IMR-90 (cell line): ENCODE measurements around the gene NCCRP1. TPM values are rescaled to one million over a fixed set of nuclear protein-coding genes. Genes with fewer than 3 reads are reported as not detected.

Source experiments
- ATAC-seq: fragments of 200-7000 bp; cut with Tn5 transposase; 2 replicates; pipeline ENCODE4 v1.9.1; 2020; ENCODE audit warnings: low read depth, mild to moderate bottlenecking, moderate library complexity
- BruUV-seq: library from RNA; stranded (reverse); fragments of 400-500 nt; replicated peaks from 2 replicates; lab custom pipeline; 2021; lab: Mats Ljungman, UMichigan
- CTCF ChIA-PET: fragments of 300-600 bp; formaldehyde crosslinking; extraction: SDS; loops from one replicate; lab custom pipeline; 2021; ENCODE audit warnings: antibody characterized with exemption; lab: Yijun Ruan, JAX
- POLR2A ChIA-PET: fragments of 300-600 bp; sonication (Branson Sonifier 250); formaldehyde crosslinking; loops from one replicate; lab custom pipeline; 2022; ENCODE audit warnings: antibody characterized with exemption; ENCODE audit not compliant: unreplicated experiment; lab: Charles Lee
- DNase-seq: peaks from one replicate; pipeline ENCODE4 v3.0.0; 2013
- H2AFZ ChIP-seq: replicated peaks from 2 replicates; pipeline ENCODE3; 2013; ENCODE audit warnings: low read length, mild to moderate bottlenecking; ENCODE audit not compliant: poor library complexity
- H2AK5ac ChIP-seq: 2 replicates; pipeline ENCODE4 v1.6.1; 2013; ENCODE audit warnings: low read depth, low read length, inconsistent platforms
- H2AK9ac ChIP-seq: replicated peaks from 2 replicates; pipeline ENCODE3; 2013; ENCODE audit warnings: mild to moderate bottlenecking, low read depth, low read length, moderate library complexity; ENCODE audit not compliant: poor library complexity
- H2BK120ac ChIP-seq: 2 replicates; pipeline ENCODE4 v1.6.1; 2013; ENCODE audit warnings: low read depth, low read length, inconsistent platforms
- H2BK15ac ChIP-seq: 3 replicates; pipeline ENCODE4 v1.6.1; 2013; ENCODE audit warnings: low read depth, low read length, inconsistent platforms
- H2BK20ac ChIP-seq: 2 replicates; pipeline ENCODE4 v1.6.1; 2013; ENCODE audit warnings: low read depth, mild to moderate bottlenecking, inconsistent platforms, low read length, moderate library complexity
- H2BK5ac ChIP-seq: 2 replicates; pipeline ENCODE4 v1.6.1; 2013; ENCODE audit warnings: mild to moderate bottlenecking, low read depth, low read length, inconsistent platforms; ENCODE audit not compliant: poor library complexity, severe bottlenecking
- H3K14ac ChIP-seq: replicated peaks from 2 replicates; pipeline ENCODE4 v1.6.1; 2013; ENCODE audit warnings: low read depth, low read length, inconsistent platforms
- H3K18ac ChIP-seq: 2 replicates; pipeline ENCODE4 v1.6.1; 2013; ENCODE audit warnings: low read depth, low read length, control low read depth
- H3K23ac ChIP-seq: 2 replicates; pipeline ENCODE4 v1.6.1; 2013; ENCODE audit warnings: low read depth, low read length, inconsistent platforms
- H3K27ac ChIP-seq: 2 replicates; pipeline ENCODE4 v1.5.1; 2013; ENCODE audit warnings: mild to moderate bottlenecking, control low read depth, low read length; ENCODE audit not compliant: insufficient read depth
- H3K27me3 ChIP-seq: 2 replicates; pipeline ENCODE4 v1.6.1; 2013; ENCODE audit warnings: low read length; ENCODE audit not compliant: control insufficient read depth, insufficient read depth
- H3K36me3 ChIP-seq: 2 replicates; pipeline ENCODE4 v1.6.1; 2013; ENCODE audit warnings: low read length, mixed read lengths; ENCODE audit not compliant: control insufficient read depth, insufficient read depth
- H3K4ac ChIP-seq: 2 replicates; pipeline ENCODE4 v1.6.1; 2013; ENCODE audit warnings: low read depth, low read length, inconsistent platforms
- H3K4me1 ChIP-seq: 2 replicates; pipeline ENCODE4 v1.6.1; 2013; ENCODE audit warnings: low read length, mixed read lengths; ENCODE audit not compliant: control insufficient read depth, insufficient read depth
- H3K4me2 ChIP-seq: 2 replicates; pipeline ENCODE4 v1.6.1; 2013; ENCODE audit warnings: low read depth, mild to moderate bottlenecking, control low read depth, low read length, moderate library complexity
- H3K4me3 ChIP-seq: 2 replicates; pipeline ENCODE4 v1.5.1; 2013; ENCODE audit warnings: low read depth, mild to moderate bottlenecking, control low read depth, low read length, moderate library complexity; ENCODE audit not compliant: insufficient read depth
- H3K56ac ChIP-seq: 2 replicates; pipeline ENCODE4 v1.6.1; 2013; ENCODE audit warnings: low read length, inconsistent platforms; ENCODE audit not compliant: insufficient read depth; ENCODE audit errors: extremely low read depth
- H3K79me1 ChIP-seq, 2 experiments: 2 replicates each; pipeline ENCODE4 v1.6.1; 2013; ENCODE audit warnings: low read length in 2 of 2, inconsistent platforms in 1 of 2, low read depth in 1 of 2
- H3K9ac ChIP-seq: 2 replicates; pipeline ENCODE4 v1.6.1; 2013; ENCODE audit warnings: low read depth, low read length, control low read depth
- H3K9me1 ChIP-seq: 2 replicates; pipeline ENCODE4 v1.6.1; 2013; ENCODE audit warnings: low read length, inconsistent platforms; ENCODE audit not compliant: insufficient read depth
- H3K9me3 ChIP-seq: 2 replicates; pipeline ENCODE4 v1.6.1; 2013; ENCODE audit warnings: low read length; ENCODE audit not compliant: control insufficient read depth, insufficient read depth
- H4K20me1 ChIP-seq: 2 replicates; pipeline ENCODE4 v1.6.1; 2013; ENCODE audit warnings: low read length, inconsistent platforms; ENCODE audit not compliant: insufficient read depth
- H4K5ac ChIP-seq: 2 replicates; pipeline ENCODE4 v1.6.1; 2013; ENCODE audit warnings: mild to moderate bottlenecking, low read depth, low read length, control low read depth
- H4K8ac ChIP-seq, 2 experiments: 2 replicates each; pipeline ENCODE4 v1.6.1; 2013; ENCODE audit warnings: low read depth in 2 of 2, low read length in 2 of 2, control low read depth in 1 of 2, inconsistent platforms in 1 of 2
- H4K91ac ChIP-seq: 2 replicates; pipeline ENCODE4 v1.6.1; 2013; ENCODE audit warnings: low read depth, low read length, inconsistent platforms; ENCODE audit not compliant: insufficient read depth
- MAFK ChIP-seq: IDR thresholded peaks from 2 replicates; pipeline ENCODE4 v1.6.1; 2012; ENCODE audit warnings: low read depth, low read length, improper control_type of control experiment
- MXI1 ChIP-seq: IDR thresholded peaks from 2 replicates; pipeline ENCODE4 v1.6.1; 2012; ENCODE audit warnings: low read depth, mild to moderate bottlenecking, low read length, moderate library complexity, borderline replicate concordance
- WGBS, 2 experiments: methylation state at CpG; one replicate each; pipeline versions ENCODE4 v1.1.5 to v1.1.7; 2013; ENCODE audit warnings: missing lambda C conversion rate in 2 of 2; ENCODE audit not compliant: insufficient read length in 1 of 2; ENCODE audit errors: extremely low coverage in 2 of 2; 5-methylcytosine and 5-hydroxymethylcytosine counted together
- dilution Hi-C: fragments of 300-500 bp; cut with HindIII; formaldehyde crosslinking; loops from one replicate; pipeline ENCODE4 v1.14.3; 2018; ENCODE audit warnings: low sequenced_read_pairs; ENCODE audit not compliant: unreplicated experiment
- in situ Hi-C: fragments of 300-500 bp; cut with MboI; formaldehyde crosslinking; loops from 3 replicates; pipeline ENCODE4 v1.14.3; 2019; ENCODE audit warnings: low sequenced_read_pairs, inconsistent platforms, mixed read lengths
- intact Hi-C: fragments of 100-400 bp; cut with micrococcal nuclease; formaldehyde crosslinking; loops from 2 replicates; pipeline ENCODE4 v1.10.0; 2022
- polyA plus RNA-seq, 3 experiments: library from polyadenylated mRNA; depleted of rRNA; stranded (reverse); fragments of >200 nt; gene quantifications; 2 replicates each; pipeline ENCODE4 v1.2.3, GENCODE V29; 2012; ENCODE audit warnings: low replicate concordance in 1 of 3
- total RNA-seq: library from RNA; depleted of rRNA; stranded (reverse); fragments of >200 nt; gene quantifications from 2 replicates; pipeline ENCODE4 v1.2.3, GENCODE V29; 2012

The NCCRP1 gene
- total and polyA plus RNA-seq, 2 of the 4 experiments (the other 2 are of a cell fraction): not detected

GRCh38 chr19:39162441-39163043 lies 34.2 kb upstream of the NCCRP1 start:
- H3K4me2 ChIP-seq: no peak overlapping the region
- H4K5ac ChIP-seq: no peak overlapping the region
- no peak overlapping the region for H3K23ac ChIP-seq
- peaks cover 11% of the 10 kb centered on the region for H3K4me1 ChIP-seq
- H2AFZ ChIP-seq: no peak overlapping the region
- 94% methylated on average over 3 of the region's 15 CpGs; no CpG with 5 or more reads in 1 of the 2 experiments for WGBS, 2 experiments
- dilution Hi-C loops (no loop called here), in situ Hi-C loops (no loop called here), intact Hi-C loops (no loop called here)
- no peaks in the 10 kb centered on the region for H3K9me3 ChIP-seq
- H2BK5ac ChIP-seq: no peak overlapping the region
- H2AK9ac ChIP-seq: no peak overlapping the region
- peak; percentile 64 for TF ChIP-seq MAFK
- no peak for TF ChIP-seq MXI1
- no peak overlapping the region for H3K9ac ChIP-seq
- no peak overlapping the region for H2BK120ac ChIP-seq
- no peak overlapping the region for H3K27ac ChIP-seq
- H3K27me3 ChIP-seq: no peaks in the 10 kb centered on the region
- H4K91ac ChIP-seq: no peak overlapping the region
- peaks cover 32 to 86% of the 10 kb centered on the region in 2 experiments for H3K79me1 ChIP-seq
- H2BK20ac ChIP-seq: no peak overlapping the region
- DNase-seq: no peak
- H3K4me3 ChIP-seq: no peak overlapping the region
- no TSS peak for BruUV-seq
- H3K4ac ChIP-seq: no peak overlapping the region
- H4K8ac ChIP-seq: no peak overlapping the region
- no peak overlapping the region for H3K56ac ChIP-seq
- H3K36me3 ChIP-seq: no peaks in the 10 kb centered on the region
- no peak overlapping the region for H3K14ac ChIP-seq
- no peak for ATAC-seq
- H2BK15ac ChIP-seq: no peak overlapping the region
- peaks cover 24% of the 10 kb centered on the region for H3K9me1 ChIP-seq
- ChIA-PET POLR2A (no interaction called here), CTCF (no interaction called here)
- H3K18ac ChIP-seq: no peak overlapping the region
- H4K20me1 ChIP-seq: peaks cover 52% of the 10 kb centered on the region
- H2AK5ac ChIP-seq: no peak overlapping the region
